Stimulated activated CD8-positive, alpha-beta memory T cell treated with anti-CD3 and anti-CD28 coated beads, Interleukin-15, amount 100 ng/mL, for 1 hour (primary cell): ENCODE data around the gene CLPX.
"Not testable (repeated sequence)": the region's sequence is repeated elsewhere in the genome, so short reads cannot be mapped to it uniquely, and the experiment has no call there.

Experiments
- DNase-seq: peaks from one replicate; pipeline ENCODE4 v3.0.0-alpha.2; 2020; ENCODE audit warnings: low read depth

Gene CLPX

DNA sequence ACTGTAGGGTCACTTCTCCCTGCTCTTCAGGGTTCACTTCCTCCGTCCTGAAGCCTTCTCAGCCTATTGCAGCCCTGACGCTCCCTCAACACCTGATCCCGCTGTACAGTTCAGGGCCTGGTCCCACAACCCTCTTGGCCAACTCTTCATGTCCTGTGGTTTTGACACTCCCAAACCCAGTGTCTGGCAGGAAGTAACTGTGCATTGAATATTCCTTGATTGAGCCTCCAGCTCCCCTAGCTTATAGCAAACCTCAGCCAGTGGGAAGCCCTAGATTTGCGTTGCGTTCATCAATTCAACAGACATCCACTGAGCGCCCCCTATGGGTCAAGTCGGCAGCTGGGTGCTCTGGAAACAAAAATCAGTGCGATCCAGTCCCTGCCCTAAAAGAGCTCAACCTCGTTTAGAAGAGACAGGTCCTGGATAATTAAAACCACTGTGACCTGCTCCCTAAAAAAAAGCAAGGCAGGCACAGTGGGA, 83.7 kb downstream of the CLPX start:
- no peak for DNase-seq

DNA sequence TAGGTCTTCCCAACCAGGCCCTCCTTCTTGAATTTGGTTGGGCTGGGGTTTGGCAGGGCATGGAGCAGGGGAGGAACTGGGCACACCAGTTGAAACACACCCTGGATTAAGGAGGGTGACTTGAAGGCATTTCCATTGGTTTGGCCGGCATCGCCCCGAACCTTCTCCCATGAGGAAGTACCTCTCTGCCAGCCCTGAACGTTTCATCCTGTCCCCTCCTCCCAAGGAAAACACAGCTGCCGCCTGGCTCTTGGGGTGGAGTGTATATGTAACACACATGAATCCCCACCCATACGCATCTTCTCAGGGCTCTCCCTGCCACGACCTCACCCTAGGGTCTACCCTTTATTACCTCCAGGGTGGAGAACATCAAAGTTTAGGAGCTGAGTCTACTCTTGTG, 84.7 kb downstream of the CLPX start:
- no peak for DNase-seq

DNA sequence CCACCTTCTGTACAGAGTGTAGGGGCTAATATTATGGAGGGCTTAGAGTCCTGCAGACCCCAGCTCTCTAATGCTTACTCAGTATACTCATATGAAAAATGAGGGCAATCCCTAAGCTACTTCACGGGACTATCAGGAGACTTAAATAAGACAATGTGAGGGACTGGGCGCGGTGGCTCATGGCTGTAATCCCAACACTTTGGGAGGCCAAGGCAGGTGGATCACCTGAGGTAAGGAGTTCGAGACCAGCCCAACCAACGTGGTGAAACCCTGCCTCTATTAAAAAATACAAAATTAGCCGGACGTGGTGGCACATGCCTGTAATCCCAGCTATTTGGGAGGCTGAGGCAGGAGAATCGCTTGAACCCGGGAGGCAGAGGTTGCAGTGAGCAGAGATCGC, 85.3 kb downstream of the CLPX start:
- not testable (repeated sequence) for DNase-seq

DNA sequence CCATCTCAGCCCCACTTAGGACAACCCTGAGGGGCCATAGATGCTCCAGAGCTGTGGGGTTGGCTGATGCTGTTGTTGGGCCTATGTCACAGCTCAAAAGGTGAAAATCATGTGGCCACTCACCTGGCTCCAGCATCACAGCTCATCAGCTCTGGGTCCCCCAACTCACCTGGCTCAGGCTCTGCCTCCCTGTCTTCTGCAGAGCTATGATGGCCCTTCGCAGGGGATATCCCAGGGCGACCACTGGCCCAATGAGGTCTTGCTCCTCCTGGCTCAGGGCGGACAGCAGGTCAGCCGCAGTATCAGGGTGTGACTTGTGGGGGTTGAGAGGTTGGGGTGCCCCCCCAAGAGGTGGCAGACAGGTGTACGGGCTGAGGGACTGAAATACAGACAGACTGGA, 85.8 kb downstream of the CLPX start:
- no peak for DNase-seq
